Subcutaneous abdominal adipose tissue (tissue), 5 donors: ENCODE results near the gene FAM83E.
A peak's percentile ranks its signal among the peaks of the same experiment; 100 is the strongest.

Source experiments
- H3K27ac ChIP-seq: one replicate; pipeline ENCODE4 v1.7.0; 2013; ENCODE audit warnings: low read depth, mild to moderate bottlenecking, inconsistent platforms, low read length, moderate library complexity
- H3K27me3 ChIP-seq, 5 donors: one replicate each; pipeline ENCODE4 v1.7.0; 2013; ENCODE audit warnings: low read length in 5 of 5, inconsistent platforms in 1 of 5; ENCODE audit not compliant: control insufficient read depth in 5 of 5, insufficient read depth in 4 of 5
- H3K36me3 ChIP-seq, 5 donors: one replicate each; pipeline ENCODE4 v1.7.0; 2013; ENCODE audit warnings: low read length in 5 of 5; ENCODE audit not compliant: control insufficient read depth in 5 of 5, insufficient read depth in 5 of 5
- H3K4me1 ChIP-seq, 5 donors: one replicate each; pipeline ENCODE4 v1.7.0; 2013; ENCODE audit warnings: low read length in 5 of 5, mild to moderate bottlenecking in 3 of 5, moderate library complexity in 1 of 5; ENCODE audit not compliant: control insufficient read depth in 5 of 5, insufficient read depth in 5 of 5
- H3K4me3 ChIP-seq, 5 donors: one replicate each; pipeline ENCODE4 v1.7.0; 2013; ENCODE audit warnings: low read length in 5 of 5, low read depth in 1 of 5
- H3K9ac ChIP-seq, 5 donors: one replicate each; pipeline ENCODE4 v1.7.0; 2013; ENCODE audit warnings: low read length in 5 of 5, mild to moderate bottlenecking in 4 of 5, moderate library complexity in 3 of 5
- H3K9me3 ChIP-seq, 5 donors: one replicate each; pipeline ENCODE4 v1.7.0; 2013; ENCODE audit warnings: low read length in 5 of 5; ENCODE audit not compliant: control insufficient read depth in 5 of 5
- donor health status: healthy.
- donor health status: healthy.
- donor health status: healthy.
- donor health status: healthy.
- donor health status: healthy.

The FAM83E gene

GRCh38 chr19:48619692-48620585, 5.1 kb upstream of the FAM83E start:
- Histone ChIP-seq H3K4me1 (peaks cover 16 to 63% (median 52%) of the 10 kb centered on the region in 5 donors), H3K27me3 (no peaks in the 10 kb centered on the region), H3K27ac (peak overlapping the region; percentile 89), H3K4me3 (peak overlapping the region; percentile 85 to 97 (median 97)), H3K9ac (peak overlapping the region; percentile 70 to 95 (median 84)), H3K9me3 (no peaks in the 10 kb centered on the region), H3K36me3 (peaks cover 0 to 29% (median 28%) of the 10 kb centered on the region in 5 donors)

- peaks cover 0 to 32% (median 30%) of the 10 kb centered on the region in 5 donors for H3K36me3 ChIP-seq
- peaks cover 16 to 58% (median 45%) of the 10 kb centered on the region in 5 donors for H3K4me1 ChIP-seq
- peak within 1 kb of the TSS; percentile 86 to 98 (median 97) for H3K4me3 ChIP-seq
- H3K27ac ChIP-seq: peak within 1 kb of the TSS; percentile 89
- H3K9ac ChIP-seq: peak within 1 kb of the TSS; percentile 84 to 97 (median 90)
- H3K9me3 ChIP-seq: no peaks in the 10 kb centered on the region
- H3K27me3 ChIP-seq: no peaks in the 10 kb centered on the region
Measured at GRCh38 chr19:48618916-48619691, 4.2 kb upstream of the FAM83E start, which contains the start of the genes RPL18 and SPHK2. Gene RPL18, minus strand, starts transcription at chr19:48619178. Its CDS starts 35 bp downstream, at chr19:48619143. Gene SPHK2, plus strand, starts transcription at chr19:48619506. Its CDS starts 1,009 bp downstream, at chr19:48620515.

GRCh38 chr19:48618278-48618915, 3.5 kb upstream of the FAM83E start:
- Histone ChIP-seq H3K9ac (peak overlapping the region; percentile 81 to 97 (median 88)), H3K4me1 (peaks cover 11 to 55% (median 40%) of the 10 kb centered on the region in 5 donors), H3K36me3 (peaks cover 0 to 32% (median 30%) of the 10 kb centered on the region in 5 donors), H3K9me3 (no peaks in the 10 kb centered on the region), H3K27ac (peak overlapping the region; percentile 89), H3K4me3 (peak overlapping the region; percentile 86 to 98 (median 97)), H3K27me3 (no peaks in the 10 kb centered on the region)

- Histone ChIP-seq H3K27ac (peak overlapping the region; percentile 89), H3K9me3 (no peaks in the 10 kb centered on the region), H3K36me3 (peaks cover 0 to 32% (median 30%) of the 10 kb centered on the region in 5 donors), H3K27me3 (no peaks in the 10 kb centered on the region), H3K9ac (peak overlapping the region; percentile 81 to 97 (median 88)), H3K4me1 (peaks cover 10 to 46% (median 35%) of the 10 kb centered on the region in 5 donors), H3K4me3 (peak overlapping the region; percentile 86 to 98 (median 97))
Measured at GRCh38 chr19:48617146-48617937, 2.5 kb upstream of the FAM83E start.

- peaks cover 0 to 32% (median 30%) of the 10 kb centered on the region in 5 donors for H3K36me3 ChIP-seq
- H3K27me3 ChIP-seq: no peaks in the 10 kb centered on the region
- H3K9ac ChIP-seq: peak overlapping the region in 2 of 5 donors; percentile 88 to 97
- H3K9me3 ChIP-seq: no peaks in the 10 kb centered on the region
- H3K27ac ChIP-seq: no peak overlapping the region
- peaks cover 10 to 44% (median 34%) of the 10 kb centered on the region in 5 donors for H3K4me1 ChIP-seq
- peak overlapping the region in 2 of 5 donors; percentile 32 to 86 for H3K4me3 ChIP-seq
Measured at GRCh38 chr19:48616491-48617056, 1.7 kb upstream of the FAM83E start.

- no peak overlapping the region for H3K4me3 ChIP-seq
- no peak overlapping the region for H3K27ac ChIP-seq
- peaks cover 0 to 32% (median 30%) of the 10 kb centered on the region in 5 donors for H3K36me3 ChIP-seq
- H3K9ac ChIP-seq: peak overlapping the region in 1 of 5 donors; percentile 28
- H3K9me3 ChIP-seq: no peaks in the 10 kb centered on the region
- peaks cover 10 to 44% (median 34%) of the 10 kb centered on the region in 5 donors for H3K4me1 ChIP-seq
- H3K27me3 ChIP-seq: no peaks in the 10 kb centered on the region
Measured at GRCh38 chr19:48616041-48616436, 1.2 kb upstream of the FAM83E start.

- H3K4me3 ChIP-seq: no peak overlapping the region
- no peak overlapping the region for H3K27ac ChIP-seq
- H3K4me1 ChIP-seq: peaks cover 10 to 44% (median 34%) of the 10 kb centered on the region in 5 donors
- no peaks in the 10 kb centered on the region for H3K27me3 ChIP-seq
- H3K36me3 ChIP-seq: peaks cover 0 to 32% (median 30%) of the 10 kb centered on the region in 5 donors
- H3K9me3 ChIP-seq: no peaks in the 10 kb centered on the region
- peak overlapping the region in 1 of 5 donors; percentile 28 for H3K9ac ChIP-seq
Measured at GRCh38 chr19:48615231-48616040, 560 bp upstream of the FAM83E start.

GRCh38 chr19:48613852-48614435, 932 bp downstream of the FAM83E start:
- Histone ChIP-seq H3K27ac (no peak overlapping the region), H3K4me1 (peaks cover 7 to 33% (median 25%) of the 10 kb centered on the region in 5 donors), H3K9ac (no peak overlapping the region), H3K9me3 (no peaks in the 10 kb centered on the region), H3K4me3 (no peak overlapping the region), H3K27me3 (no peaks in the 10 kb centered on the region), H3K36me3 (peaks cover 0 to 32% (median 30%) of the 10 kb centered on the region in 5 donors)
